KOPT-K1 (cell line): Measurements from ENCODE around the gene APEH.
"Not testable (repeated sequence)": the region's sequence is repeated elsewhere in the genome, so short reads cannot be mapped to it uniquely, and the experiment has no call there.

Experiments
- H3K27ac ChIP-seq: fragments of 200-600 bp; sonication (generic); 2 replicates; pipeline ENCODE4 v1.5.1; 2016; ENCODE audit warnings: antibody characterized with exemption, mild to moderate bottlenecking, low read depth, low read length; ENCODE audit not compliant: poor library complexity, severe bottlenecking
- H3K36me3 ChIP-seq: fragments of 200-600 bp; sonication (generic); 2 replicates; pipeline ENCODE4 v1.5.1; 2017; ENCODE audit warnings: antibody characterized with exemption, mild to moderate bottlenecking, low read length, moderate library complexity; ENCODE audit not compliant: insufficient read depth
- H3K9me3 ChIP-seq: fragments of 200-600 bp; sonication (generic); 2 replicates; pipeline ENCODE4 v1.5.1; 2017; ENCODE audit warnings: antibody characterized with exemption, low read length, mild to moderate bottlenecking; ENCODE audit not compliant: insufficient read depth, poor library complexity, severe bottlenecking

Gene APEH

DNA sequence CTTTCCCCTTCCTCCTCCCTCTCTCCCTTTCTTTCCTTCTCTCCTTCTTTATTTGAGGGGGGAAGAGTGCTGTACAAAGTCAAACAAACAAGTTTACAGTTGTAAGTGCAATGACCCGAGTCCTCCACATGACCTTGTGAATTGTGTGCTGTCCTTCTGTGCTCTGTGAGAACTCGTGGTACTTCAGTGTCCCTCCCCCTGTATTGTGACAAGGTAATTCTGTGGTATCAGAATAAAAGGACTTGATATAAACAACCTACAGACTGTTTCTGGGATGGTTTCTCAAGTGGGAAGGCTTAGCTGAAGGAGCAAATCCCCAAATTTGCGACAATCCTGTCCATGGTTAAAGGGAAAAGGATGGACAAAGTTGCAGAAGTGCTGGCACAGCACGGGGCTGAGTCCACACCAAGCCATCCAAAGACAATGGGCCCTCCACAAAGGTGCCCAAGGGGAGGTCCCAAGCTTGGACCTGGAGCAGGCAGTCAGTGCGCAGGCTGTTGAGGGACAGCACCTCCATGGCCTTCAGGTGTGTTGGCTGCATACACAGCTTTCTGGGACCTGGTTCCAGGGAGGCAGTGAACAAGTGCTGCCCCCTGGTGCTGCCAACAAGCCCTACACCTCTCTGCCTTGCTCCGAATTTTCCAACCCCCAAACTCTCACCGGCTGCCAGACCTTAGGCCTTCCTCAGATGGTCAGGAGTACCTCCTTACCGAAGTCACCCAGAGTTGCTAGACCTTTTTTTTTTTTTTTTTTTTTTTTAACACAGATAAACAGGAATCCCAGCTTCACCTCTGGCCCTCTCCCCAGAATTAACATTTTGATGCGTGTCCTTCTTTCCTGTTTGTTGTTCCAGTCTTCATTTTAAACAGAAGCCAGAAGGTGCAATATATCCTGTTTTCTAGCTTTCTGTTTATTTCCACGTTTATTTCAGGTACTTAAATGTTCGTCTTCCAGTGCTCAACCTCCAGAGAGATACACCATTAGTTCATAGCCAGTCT, 2.6 kb upstream of the APEH start:
- Histone ChIP-seq H3K27ac (no peak overlapping the region), H3K9me3 (no peaks in the 10 kb centered on the region), H3K36me3 (peaks cover 12% of the 10 kb centered on the region)

DNA sequence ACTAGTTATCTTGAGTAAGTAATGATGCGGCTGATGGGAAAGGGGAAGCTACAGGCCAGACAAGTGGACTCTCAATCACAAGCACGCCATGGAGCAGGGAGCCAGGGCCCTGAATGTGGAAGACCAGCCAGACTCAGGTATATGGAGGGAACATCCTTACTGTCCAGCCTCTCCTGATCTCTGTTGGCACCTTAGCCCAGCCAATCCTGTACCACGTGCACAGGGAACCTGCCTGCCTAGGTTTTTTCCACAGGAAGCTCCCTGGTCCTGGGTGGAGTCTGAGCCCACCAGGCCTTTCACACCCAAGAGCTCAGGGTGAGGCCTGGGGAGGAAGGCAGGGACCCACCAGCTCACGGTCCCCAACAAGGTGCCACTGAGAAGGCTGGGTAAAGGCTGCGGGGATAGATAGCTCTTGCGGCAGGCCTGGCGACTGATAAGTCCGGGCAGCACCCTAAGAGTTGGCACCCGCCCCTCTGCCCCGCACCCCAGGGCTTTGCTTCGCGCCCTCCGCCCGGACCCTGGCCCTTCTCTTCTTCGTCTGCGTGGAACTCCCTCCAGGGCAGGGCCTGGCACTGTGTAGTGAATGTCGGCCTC, 933 bp upstream of the APEH start:
- H3K36me3 ChIP-seq = peaks cover 29% of the 10 kb centered on the region
- H3K9me3 ChIP-seq = no peaks in the 10 kb centered on the region
- H3K27ac ChIP-seq = peak overlapping the region; percentile 95

DNA sequence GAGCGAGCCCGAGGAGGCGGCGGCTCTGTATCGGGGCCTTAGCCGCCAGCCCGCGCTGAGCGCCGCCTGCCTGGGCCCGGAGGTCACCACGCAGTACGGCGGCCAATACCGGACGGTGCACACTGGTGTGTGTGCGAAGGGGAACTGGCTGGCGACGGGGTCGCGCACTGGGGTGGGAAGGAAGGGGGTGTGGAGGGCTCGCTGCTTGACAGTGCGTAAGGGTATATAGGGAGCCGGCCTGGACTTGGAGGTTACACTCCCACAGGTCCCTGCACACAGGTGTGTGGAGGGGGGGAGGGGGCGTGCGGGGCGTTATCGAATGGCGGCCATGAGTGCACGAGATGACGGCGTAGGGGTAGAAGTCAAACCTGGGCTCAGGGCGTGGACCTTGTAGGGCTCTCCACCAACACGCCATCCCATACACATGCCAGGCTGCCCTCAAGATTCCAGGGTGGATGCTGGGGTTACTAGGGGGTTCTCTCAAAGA, 389 bp downstream of the APEH start:
- H3K36me3 ChIP-seq = peaks cover 42% of the 10 kb centered on the region
- no peaks in the 10 kb centered on the region for H3K9me3 ChIP-seq
- peak overlapping the region; percentile 95 for H3K27ac ChIP-seq

- Histone ChIP-seq H3K9me3 (no peaks in the 10 kb centered on the region), H3K27ac (peak overlapping the region; percentile 2), H3K36me3 (peaks cover 55% of the 10 kb centered on the region)
Measured at GRCh38 chr3:49675912-49676311, 1.8 kb downstream of the APEH start.

DNA sequence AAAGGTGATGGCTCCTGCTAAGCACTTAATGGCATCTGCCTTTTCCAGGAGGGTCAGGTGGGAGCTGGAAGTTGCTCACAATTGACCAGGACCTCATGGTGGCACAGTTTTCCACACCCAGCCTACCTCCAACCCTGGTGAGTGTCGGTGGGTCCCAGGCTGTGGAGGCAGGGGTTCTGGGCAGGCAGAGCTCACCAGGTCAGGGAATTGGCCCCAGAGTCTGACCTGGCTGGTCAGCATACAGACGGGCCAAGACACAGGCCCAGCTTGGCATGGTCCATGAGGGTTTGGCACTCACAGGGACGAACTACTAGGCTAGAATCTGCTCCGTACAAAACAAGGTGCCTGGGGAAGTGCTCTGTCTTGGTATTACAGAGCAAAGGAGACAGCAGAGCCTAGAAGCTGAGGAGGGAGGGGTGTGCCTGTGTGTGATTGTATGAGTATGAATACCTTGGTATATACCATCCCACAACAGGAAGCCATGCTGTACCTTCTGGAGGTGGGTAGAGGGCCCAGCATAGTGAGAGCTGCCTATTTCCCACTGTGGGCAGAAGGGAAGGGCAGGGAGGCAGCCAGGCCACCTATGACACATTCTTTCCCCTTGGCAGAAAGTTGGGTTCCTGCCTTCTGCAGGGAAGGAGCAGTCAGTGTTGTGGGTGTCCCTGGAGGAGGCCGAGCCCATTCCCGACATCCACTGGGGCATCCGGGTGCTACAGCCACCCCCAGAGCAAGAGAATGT, 6.5 kb downstream of the APEH start:
- H3K27ac ChIP-seq = no peak overlapping the region
- peaks cover 89% of the 10 kb centered on the region for H3K36me3 ChIP-seq
- H3K9me3 ChIP-seq = no peaks in the 10 kb centered on the region

DNA sequence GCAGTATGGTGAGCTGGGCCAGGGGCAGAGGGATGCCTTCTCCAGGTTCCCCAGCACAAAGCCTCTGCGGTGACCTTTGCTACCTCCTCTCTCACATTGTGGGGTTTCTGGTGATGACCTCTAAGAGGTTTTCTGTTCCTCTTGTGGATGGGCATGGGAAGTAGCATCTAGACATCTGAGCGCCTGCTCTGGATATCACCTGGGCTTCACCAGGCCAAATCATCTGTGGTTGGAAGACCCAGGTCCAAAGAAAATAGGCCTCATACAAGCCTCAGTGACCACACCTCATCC, 7.0 kb downstream of the APEH start:
- no peak overlapping the region for H3K27ac ChIP-seq
- peaks cover 84% of the 10 kb centered on the region for H3K36me3 ChIP-seq
- no peaks in the 10 kb centered on the region for H3K9me3 ChIP-seq

- Histone ChIP-seq H3K36me3 (peaks cover 80% of the 10 kb centered on the region), H3K9me3 (no peaks in the 10 kb centered on the region), H3K27ac (no peak overlapping the region)
Measured at GRCh38 chr3:49681543-49681942, 7.4 kb downstream of the APEH start.

DNA sequence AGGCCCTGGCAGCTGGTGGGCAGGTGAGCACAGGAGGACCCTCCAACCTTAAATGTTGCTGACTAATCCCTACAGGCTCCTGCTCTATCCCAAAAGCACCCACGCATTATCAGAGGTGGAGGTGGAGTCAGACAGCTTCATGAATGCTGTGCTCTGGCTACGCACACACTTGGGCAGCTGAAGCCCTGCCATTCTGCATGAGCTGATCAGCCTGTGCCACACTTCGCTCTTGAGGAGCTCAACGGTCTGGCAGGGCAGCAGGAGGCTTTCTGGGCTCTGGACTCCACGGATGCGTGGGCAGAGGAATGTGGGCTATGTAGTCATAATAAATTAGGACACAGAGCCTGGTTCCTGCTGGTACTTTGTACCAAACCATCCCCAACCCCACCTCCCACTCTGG, 9.0 kb downstream of the APEH start:
- H3K9me3 ChIP-seq = no peaks in the 10 kb centered on the region
- H3K36me3 ChIP-seq = peaks cover 64% of the 10 kb centered on the region
- no peak overlapping the region for H3K27ac ChIP-seq

DNA sequence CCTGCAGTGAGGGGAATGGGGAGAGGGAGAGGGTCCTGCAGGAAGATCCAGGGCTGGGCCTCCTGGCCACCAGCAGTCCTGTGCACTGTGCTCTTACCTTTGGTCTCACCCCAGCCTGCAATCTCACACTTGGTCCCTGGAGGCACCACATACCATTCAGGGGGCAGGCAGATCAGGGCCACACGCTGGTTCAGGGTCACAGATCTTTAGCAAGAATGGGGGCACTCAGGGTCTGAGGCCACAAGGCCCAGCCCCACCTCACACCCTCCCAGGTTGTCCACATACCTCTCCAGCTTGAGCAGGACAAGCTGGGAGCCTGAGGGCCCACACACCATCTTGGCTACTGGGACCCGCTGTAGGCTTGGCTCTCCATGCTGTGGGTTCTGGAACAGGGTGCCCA, 10.3 kb downstream of the APEH start:
- H3K36me3 ChIP-seq = peaks cover 51% of the 10 kb centered on the region
- not testable (repeated sequence) for H3K9me3 ChIP-seq, H3K27ac ChIP-seq

DNA sequence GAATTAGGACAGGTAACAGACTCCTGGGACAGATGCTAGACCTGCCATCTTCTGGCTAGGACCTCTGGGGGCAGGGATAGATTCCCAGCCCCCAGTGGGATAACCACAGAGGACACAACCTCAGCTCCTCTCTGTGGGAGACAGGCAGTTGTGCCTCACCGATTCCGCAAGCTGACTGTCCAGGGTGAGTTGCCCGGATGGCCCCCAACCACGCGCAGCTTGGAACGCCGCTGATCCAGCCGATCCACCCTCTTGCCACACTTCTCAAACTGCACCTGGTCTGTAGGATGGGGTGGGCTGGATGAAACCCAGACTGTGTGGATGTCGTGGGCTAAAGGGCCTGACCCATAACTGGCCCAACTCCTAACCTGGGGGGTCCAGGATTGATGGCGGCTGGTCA, 11.0 kb downstream of the APEH start:
- not testable (repeated sequence) for H3K27ac ChIP-seq, H3K9me3 ChIP-seq
- H3K36me3 ChIP-seq = peaks cover 45% of the 10 kb centered on the region

DNA sequence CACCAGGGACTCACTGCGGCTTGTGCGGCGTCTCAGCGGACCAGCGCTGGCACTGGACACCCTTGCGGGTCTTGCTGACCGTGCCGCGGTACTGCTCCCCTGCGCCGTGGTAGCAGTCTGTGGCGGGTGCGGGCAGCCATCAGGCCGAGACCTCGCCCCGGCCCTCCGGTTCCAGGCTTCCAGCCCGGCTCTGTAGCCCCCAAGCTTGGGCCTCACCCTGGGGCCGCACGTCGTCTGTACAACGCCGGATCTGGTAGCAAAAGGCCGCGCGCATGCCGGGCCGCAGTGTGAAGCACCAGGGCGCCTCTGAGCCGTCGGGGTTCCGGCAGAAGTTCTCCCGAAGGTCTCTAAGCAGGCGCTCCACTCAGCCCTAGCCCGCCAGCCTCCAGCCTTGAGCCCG, 11.7 kb downstream of the APEH start:
- H3K9me3 ChIP-seq, H3K27ac ChIP-seq: not testable (repeated sequence)
- peaks cover 37% of the 10 kb centered on the region for H3K36me3 ChIP-seq

- H3K36me3 ChIP-seq = peaks cover 32% of the 10 kb centered on the region
- H3K27ac ChIP-seq, H3K9me3 ChIP-seq: not testable (repeated sequence)
Measured at GRCh38 chr3:49686346-49686745, 12.2 kb downstream of the APEH start.

GRCh38 chr3:49686769-49687423, 12.7 kb downstream of the APEH start:
- H3K9me3 ChIP-seq, H3K27ac ChIP-seq: not testable (repeated sequence)
- peaks cover 27% of the 10 kb centered on the region for H3K36me3 ChIP-seq

- H3K9me3 ChIP-seq = not testable (repeated sequence)
Measured at GRCh38 chr3:49687424-49687795, 13.3 kb downstream of the APEH start.

More at GRCh38 chr3:49687424-49687795, 13.3 kb downstream of the APEH start:
- peaks cover 22% of the 10 kb centered on the region for H3K36me3 ChIP-seq
- not testable (repeated sequence) for H3K27ac ChIP-seq
